Measurements from ENCODE around the gene VWDE. TPM values are rescaled to one million over a fixed set of nuclear protein-coding genes. Genes with fewer than 3 reads are reported as not detected.

Gene VWDE
- total RNA-seq, 3 donors from 2014 or later = 8.8 to 17.0 TPM; not detected in 1

DNA sequence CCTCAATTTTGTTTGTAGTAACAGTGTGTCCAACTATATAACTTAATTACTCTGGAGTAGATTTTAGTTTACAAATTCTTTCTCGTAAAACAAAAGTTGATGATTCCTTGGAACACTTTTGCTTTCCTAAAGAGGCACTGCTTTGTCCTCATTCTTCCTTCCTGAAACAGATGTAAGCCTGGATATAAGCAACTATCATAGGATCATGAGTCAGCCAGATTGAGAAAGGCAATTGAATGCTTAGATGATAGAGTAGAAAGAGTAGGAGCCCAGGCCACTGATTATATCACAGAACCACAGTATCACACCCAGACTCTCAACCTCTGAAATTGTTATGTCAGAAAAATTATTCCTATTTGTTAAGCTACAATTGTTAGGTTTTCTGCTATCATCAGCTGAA, 122.6 kb downstream of the VWDE start:
- intact Hi-C loops (cut with DNase I; ENCODE audit: low total_unique reads) = loop anchor here (10.0 kb wide), 1 partner anchor 1204 kb away; no protein-coding TSS in a partner anchor
- Histone ChIP-seq H3K4me3 (no peak overlapping the region), H3K27ac (no peak overlapping the region), H3K36me3 (no peaks in the 10 kb centered on the region), H3K4me1 (no peaks in the 10 kb centered on the region), H3K9me3 (peaks cover 0 to 9% of the 10 kb centered on the region in 2 donors), H3K27me3 (no peaks in the 10 kb centered on the region)
- no peak for TF ChIP-seq POLR2A (IDR thresholded peaks at IDR 0.05)
- TF ChIP-seq POLR2AphosphoS5 (IDR thresholded peaks at IDR 0.05) = no peak
- DNase-seq (ENCODE audit: low spot score in 2 of 2) = no peak

Other genes with a start within 250 kb of the VWDE start
- 10 to 100 TPM; 47.9 to 71.0 (median 61.1) TPM for gene TMEM106B, start 192.6 kb downstream of the VWDE start, total RNA-seq
- gene SCIN, start 166.9 kb upstream of the VWDE start, total RNA-seq = 1 to 10 TPM in 2 of 3 donors, under 1 TPM in 1; 0.96 to 4.7 (median 1.3) TPM